ENCODE measurements around the gene MOB2.

DNA sequence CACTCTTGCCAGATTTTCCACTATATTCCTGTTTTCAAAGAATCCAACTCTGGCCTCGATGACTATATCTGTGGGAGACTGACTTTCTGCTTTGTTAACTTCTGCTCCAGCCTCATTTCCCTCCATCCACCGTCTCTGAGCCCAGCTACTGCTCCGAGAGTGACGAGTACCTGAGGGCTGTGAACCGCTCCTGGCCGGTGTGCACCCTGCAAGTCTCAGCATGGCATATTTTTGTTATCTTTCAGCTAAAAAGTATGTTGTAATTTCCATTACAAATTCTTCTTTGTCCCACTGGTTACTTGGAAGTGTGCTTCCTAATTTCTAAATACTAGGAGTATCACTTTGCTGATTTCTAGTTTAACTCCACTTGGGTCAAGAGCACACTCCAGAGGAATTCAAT is 36.5 kb upstream of the MOB2 start:
- TF ChIP-seq TAF1 (IDR thresholded peaks at IDR 0.05; ENCODE audit: borderline replicate concordance, insufficient read depth, low read length) (no peak), POLR2AphosphoS5 (IDR thresholded peaks at IDR 0.05; ENCODE audit: low read depth, low read length) (no peak), REST (IDR thresholded peaks at IDR 0.05; ENCODE audit: insufficient read depth in 1 of 2, low read depth in 2 of 2, low read length in 2 of 2) (no peak), SIN3A (IDR thresholded peaks at IDR 0.05; ENCODE audit: borderline replicate concordance, insufficient read depth, low read length) (no peak)

Data from PFSK-1 (cell line).